ENCODE data around the gene TEKT3.

The TEKT3 gene

DNA sequence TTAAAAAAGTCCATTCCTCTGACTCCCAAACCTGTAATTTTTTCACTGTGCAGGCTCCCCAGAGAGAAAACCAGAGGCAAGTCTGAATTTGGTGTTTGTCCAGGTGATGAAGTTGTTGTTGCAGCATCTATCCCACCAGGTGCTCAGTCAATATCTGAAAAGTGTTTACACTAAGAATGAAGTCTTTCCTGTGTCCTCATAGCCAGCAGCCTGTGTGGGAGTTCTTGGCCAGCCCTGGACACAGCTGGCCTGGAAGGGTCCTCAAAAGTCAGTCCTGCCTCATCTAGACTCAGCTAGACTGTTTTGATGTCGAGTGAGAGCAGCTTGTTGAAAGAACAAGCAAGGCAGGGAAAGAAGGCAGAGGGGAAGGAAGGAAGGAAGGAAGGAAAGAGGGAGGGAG is 72.9 kb downstream of the TEKT3 start:
- in situ Hi-C loops (cut with MboI; ENCODE audit: low sequenced_read_pairs) = loop anchor here (25.0 kb wide), 1 partner anchor 244 kb away; no protein-coding TSS in a partner anchor

DNA sequence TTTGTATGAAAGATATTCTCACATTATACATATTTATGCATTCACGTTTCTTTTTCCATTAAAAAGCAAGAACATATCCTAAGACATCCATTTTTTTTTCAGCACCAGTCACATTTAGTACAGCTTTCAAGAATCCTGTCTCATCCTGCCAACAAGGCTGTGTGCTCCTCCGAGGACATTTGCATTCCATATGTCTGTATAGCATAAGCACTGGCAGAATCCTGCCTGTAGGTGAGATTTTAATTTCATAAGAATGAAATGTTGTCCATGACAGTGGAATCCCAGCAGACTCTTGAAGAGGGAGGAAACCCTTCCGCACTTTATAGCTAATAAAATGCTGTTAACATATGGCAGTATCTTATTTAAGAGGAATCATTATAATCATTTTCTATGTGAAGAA is 73.4 kb downstream of the TEKT3 start:
- in situ Hi-C loops (cut with MboI; ENCODE audit: low sequenced_read_pairs) = loop anchor here (25.0 kb wide), 1 partner anchor 244 kb away; no protein-coding TSS in a partner anchor

GRCh38 chr17:15266325-15267125 is 74.9 kb downstream of the TEKT3 start:
- in situ Hi-C loops (cut with MboI; ENCODE audit: low sequenced_read_pairs) = loop anchor here (25.0 kb wide), 1 partner anchor 246 kb away; no protein-coding TSS in a partner anchor

GRCh38 chr17:15265131-15265530 is 76.3 kb downstream of the TEKT3 start, which contains the start of gene PMP22:
TSS of gene PMP22 (minus strand) at chr17:15265326. CDS start at chr17:15260727, 4,599 bp downstream.
- in situ Hi-C loops (cut with MboI; ENCODE audit: low sequenced_read_pairs) = loop anchor here (25.0 kb wide), 1 partner anchor 247 kb away; no protein-coding TSS in a partner anchor

DNA sequence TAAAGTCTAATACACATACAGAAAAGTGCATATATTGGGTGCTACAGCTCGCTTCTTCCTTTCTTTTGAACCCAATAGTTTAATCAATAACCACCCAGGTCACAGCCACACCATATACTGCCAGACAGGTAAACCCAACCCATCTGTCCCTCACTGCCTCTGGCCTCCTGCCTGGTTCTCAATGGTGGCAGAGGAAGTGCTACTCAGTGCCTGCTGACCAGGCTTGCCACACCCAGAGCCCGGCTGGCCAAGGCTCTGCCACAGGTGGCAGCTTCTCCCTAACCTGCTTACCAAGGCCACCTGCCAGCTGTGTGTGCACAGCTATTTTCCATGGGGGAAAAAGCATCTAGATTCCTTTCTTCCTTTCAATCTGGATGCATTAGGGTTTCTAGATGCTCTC is 76.9 kb downstream of the TEKT3 start:
- in situ Hi-C loops (cut with MboI; ENCODE audit: low sequenced_read_pairs) = loop anchor here (25.0 kb wide), 1 partner anchor 248 kb away; no protein-coding TSS in a partner anchor

GRCh38 chr17:15263680-15264079 is 77.7 kb downstream of the TEKT3 start:
- in situ Hi-C loops (cut with MboI; ENCODE audit: low sequenced_read_pairs) = loop anchor here (25.0 kb wide), 1 partner anchor 249 kb away; no protein-coding TSS in a partner anchor

DNA sequence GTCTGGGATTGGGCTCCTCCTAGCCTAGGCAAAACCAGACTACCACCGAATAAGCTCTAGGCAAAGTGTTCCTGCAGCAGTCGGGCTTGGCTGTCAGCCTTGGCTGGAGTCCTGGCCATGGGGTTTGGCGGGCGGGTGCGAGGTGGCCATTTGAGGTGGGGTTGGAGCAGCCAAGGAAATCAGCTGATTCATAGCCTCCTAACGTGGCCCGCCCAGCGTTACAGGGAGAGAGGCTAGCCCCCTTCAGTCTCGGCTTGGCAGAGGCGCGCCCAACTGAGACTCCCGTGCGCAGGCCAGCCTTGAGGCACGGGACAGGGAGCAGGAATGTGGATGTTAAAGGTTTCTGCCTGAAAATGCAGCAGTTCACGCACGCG is 78.2 kb downstream of the TEKT3 start:
- in situ Hi-C loops (cut with MboI; ENCODE audit: low sequenced_read_pairs) = loop anchor here (25.0 kb wide), 1 partner anchor 249 kb away; no protein-coding TSS in a partner anchor

DNA sequence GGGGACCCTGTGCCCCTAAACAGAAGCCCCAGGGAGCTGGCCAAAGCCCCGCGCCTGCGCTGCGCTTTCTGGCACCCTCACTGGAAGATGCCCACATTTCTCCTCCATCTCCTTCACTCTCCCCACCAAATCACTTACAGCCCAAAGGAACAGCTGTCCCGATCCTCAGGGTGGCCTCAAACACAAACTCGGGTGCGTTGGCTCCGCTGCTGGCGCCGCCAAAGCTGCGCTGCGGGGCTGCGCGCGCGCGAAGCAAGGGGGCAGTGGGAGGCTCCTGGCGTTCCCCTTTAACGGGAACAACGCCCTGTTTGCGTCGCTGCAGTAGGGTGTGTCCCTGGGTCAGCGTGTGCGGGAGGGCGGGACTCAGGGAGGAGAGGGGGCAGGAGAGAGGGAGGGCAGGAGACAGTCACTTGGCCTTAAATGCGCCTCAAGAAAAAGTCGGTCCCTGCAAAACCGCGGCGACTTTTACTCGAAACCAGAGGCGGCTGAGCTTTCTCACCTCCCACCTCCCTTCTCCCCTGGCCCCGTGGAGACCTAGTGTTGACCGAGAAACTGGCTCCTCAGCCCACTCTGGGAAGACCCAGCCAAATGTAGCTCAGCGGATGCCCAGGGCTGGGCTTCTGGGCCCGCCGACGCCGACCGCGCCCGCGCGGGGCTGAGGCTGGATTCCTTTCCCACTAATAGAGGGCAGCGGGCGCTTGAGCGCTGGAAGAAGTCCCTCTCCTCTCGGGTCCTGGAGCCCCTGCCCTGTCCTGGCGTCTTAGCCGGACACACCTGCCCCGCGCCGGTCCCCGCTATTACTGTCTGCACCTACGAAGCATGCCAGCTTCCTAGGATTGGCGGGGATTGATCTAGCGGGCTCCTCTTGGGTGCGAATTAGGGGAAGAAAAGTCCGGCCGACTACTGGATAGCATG is 78.8 kb downstream of the TEKT3 start:
- in situ Hi-C loops (cut with MboI; ENCODE audit: low sequenced_read_pairs) = loop anchor here (25.0 kb wide), 1 partner anchor 250 kb away; no protein-coding TSS in a partner anchor

DNA sequence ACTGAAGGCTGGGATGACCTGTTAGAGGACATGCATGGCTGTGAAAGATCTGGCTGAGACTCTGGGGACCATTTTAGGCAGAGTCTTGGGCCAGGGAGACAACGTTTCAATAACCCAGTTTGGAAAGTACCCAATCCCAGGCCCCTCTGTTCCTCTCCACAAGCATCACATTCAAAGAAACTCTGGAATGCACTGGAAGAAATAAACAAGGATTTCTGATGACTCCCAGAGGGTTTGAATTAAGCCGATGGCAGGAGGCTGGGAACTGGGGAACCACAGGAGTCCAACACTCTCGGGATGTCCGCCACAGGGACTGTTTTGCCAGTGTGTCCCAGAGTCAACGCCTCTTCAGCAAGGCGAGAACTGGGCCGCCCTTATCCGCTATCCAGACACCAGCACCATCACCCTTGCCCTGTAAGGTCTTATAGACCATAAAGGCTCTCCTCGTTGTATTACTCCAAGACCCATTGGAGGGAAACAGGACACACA is 79.6 kb downstream of the TEKT3 start:
- in situ Hi-C loops (cut with MboI; ENCODE audit: low sequenced_read_pairs) = loop anchor here (25.0 kb wide), 1 partner anchor 250 kb away; no protein-coding TSS in a partner anchor

- in situ Hi-C loops (cut with MboI; ENCODE audit: low sequenced_read_pairs) = loop anchor here (25.0 kb wide), 1 partner anchor 251 kb away; no protein-coding TSS in a partner anchor
Measured at GRCh38 chr17:15261258-15261801, 80.1 kb downstream of the TEKT3 start.

DNA sequence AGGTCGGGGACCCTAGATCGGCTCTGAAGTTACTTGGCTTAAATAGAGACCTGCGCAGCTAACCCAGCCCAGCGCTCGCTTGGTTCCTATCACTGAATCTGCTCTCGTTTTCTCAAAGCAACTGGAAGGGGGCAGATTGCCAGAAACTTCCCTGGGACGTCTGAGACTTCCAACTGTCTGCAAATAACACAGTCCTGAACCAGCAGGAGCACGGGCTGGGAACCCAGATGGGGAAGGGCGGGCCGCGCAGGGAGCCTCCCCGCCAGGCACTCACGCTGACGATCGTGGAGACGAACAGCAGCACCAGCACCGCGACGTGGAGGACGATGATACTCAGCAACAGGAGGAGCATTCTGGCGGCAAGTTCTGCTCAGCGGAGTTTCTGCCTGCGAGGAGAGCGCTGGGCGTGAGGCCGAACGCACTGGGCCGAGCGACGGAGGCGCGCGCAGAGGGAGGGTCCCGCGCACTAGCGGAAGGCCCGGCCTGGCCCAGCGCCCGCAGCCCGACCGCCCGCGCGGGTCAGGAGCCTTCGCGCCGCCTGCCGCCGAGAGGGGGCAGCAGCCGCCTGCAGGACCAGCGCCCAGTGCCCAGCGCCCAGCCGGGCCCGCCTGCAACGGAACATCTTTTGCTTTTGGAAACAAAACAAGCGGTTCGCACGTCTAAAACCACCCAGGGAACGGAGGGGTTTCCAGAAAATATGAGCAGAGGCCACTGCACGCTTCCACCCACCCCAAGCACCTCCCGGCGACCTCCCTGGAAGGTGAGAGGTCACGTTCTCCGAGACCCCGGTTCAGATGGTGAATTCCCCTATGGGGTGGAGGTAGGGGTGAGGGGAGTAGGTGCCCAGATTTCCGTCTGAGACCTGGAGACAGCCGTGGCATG is 80.8 kb downstream of the TEKT3 start:
- in situ Hi-C loops (cut with MboI; ENCODE audit: low sequenced_read_pairs) = loop anchor here (25.0 kb wide), 1 partner anchor 252 kb away; no protein-coding TSS in a partner anchor

DNA sequence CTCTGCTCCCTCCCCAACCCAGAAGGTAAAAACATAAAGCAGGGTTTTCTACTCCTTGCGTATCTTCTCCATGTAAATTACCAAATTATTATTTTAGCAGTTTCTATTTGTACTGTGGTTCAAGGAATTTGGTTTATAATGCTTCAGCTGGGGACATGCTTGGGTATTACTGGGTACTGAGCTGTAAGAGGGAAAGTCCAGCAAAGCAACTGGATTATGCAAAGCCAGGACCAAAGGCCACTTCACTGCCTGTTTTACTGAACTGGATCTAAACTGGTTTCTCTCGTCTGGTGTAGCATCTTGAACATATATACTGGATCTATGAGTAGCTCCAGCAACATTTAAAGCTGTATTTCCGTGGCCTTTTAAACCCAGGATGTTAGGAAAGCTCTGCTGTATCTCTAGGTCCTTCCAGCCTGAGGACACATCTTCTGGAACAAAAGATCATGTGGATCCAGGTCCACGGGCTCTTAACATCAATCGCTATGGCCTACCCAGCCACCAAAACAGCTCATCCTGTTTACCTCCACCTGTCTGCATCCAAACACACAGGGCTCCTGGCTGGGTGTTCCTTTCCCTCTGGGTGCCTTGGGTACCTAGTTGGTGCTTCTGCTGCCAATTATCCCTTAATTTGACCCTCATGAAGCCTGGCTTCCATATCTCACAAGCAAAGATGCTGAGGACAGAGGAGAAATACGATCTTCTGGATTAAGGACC is 83.4 kb downstream of the TEKT3 start:
- in situ Hi-C loops (cut with MboI; ENCODE audit: low sequenced_read_pairs) = loop anchor here (25.0 kb wide), 1 partner anchor 254 kb away; no protein-coding TSS in a partner anchor

DNA sequence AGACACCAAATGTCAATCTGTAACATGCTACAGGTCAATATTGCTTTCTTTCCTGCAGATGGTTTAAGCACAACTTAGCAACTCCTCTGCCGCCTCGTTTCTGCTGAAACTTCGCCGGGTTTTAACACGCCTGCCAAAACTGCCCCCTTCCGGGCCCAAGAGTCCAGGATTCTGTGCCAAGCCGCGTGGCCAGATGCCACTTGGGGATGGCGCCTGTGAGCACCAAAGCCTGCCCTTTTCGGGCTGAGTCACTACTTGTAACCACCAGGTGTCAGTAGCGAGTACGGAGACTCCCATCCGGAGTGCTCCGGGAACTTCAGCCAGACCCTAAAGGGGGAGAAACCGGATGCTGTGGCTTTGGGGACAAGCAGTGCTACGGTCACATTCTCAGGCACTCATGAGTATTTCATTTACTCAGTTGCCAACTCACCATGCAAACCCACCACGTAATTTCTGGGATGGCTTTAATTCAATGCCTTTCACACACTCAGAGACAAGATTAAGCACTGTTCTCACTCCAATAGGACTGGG is 84.1 kb downstream of the TEKT3 start:
- in situ Hi-C loops (cut with MboI; ENCODE audit: low sequenced_read_pairs) = loop anchor here (25.0 kb wide), 1 partner anchor 255 kb away; no protein-coding TSS in a partner anchor

GRCh38 chr17:15256689-15257088 is 84.7 kb downstream of the TEKT3 start:
- in situ Hi-C loops (cut with MboI; ENCODE audit: low sequenced_read_pairs) = loop anchor here (25.0 kb wide), 1 partner anchor 256 kb away; no protein-coding TSS in a partner anchor

GRCh38 chr17:15255713-15256454 is 85.5 kb downstream of the TEKT3 start:
- in situ Hi-C loops (cut with MboI; ENCODE audit: low sequenced_read_pairs) = loop anchor here (25.0 kb wide), 1 partner anchor 256 kb away; no protein-coding TSS in a partner anchor
